NOMO-1 treated with DMSO at 0.1 percent for 48 hours (cell line): ENCODE measurements around the gene VIPR1.

ENCODE experiments used
- DNase-seq: peaks from one replicate; lab custom pipeline; 2025; ENCODE audit not compliant: unreplicated experiment; lab: John Stamatoyannopoulos, UW

The VIPR1 gene

GRCh38 chr3:42493126-42493797 is 9.2 kb upstream of the VIPR1 start:
- no peak for DNase-seq

GRCh38 chr3:42493798-42494151 is 8.7 kb upstream of the VIPR1 start:
- DNase-seq, result no peak

GRCh38 chr3:42495393-42495792 is 7.0 kb upstream of the VIPR1 start:
- no peak for DNase-seq

- DNase-seq, result no peak
These were observed 5.3 kb upstream of the VIPR1 start for GRCh38 chr3:42497009-42497731.

- DNase-seq, result no peak
These were observed 4.4 kb upstream of the VIPR1 start for GRCh38 chr3:42498034-42498433.

GRCh38 chr3:42498791-42499477 is 3.5 kb upstream of the VIPR1 start:
- DNase-seq, result no peak

GRCh38 chr3:42499478-42499871 is 3.0 kb upstream of the VIPR1 start:
- DNase-seq, result no peak

GRCh38 chr3:42500091-42500490 is 2.4 kb upstream of the VIPR1 start:
- no peak for DNase-seq

GRCh38 chr3:42500909-42501308 is 1.5 kb upstream of the VIPR1 start:
- DNase-seq, result no peak

- no peak for DNase-seq
These were observed 1.1 kb upstream of the VIPR1 start for GRCh38 chr3:42501321-42501680.

- DNase-seq, result peak; percentile 55
These were observed 588 bp upstream of the VIPR1 start for GRCh38 chr3:42501681-42502428.

- DNase-seq, result peak; percentile 2
These were observed 945 bp downstream of the VIPR1 start for GRCh38 chr3:42503251-42503924.

- no peak for DNase-seq
These were observed 1.5 kb downstream of the VIPR1 start for GRCh38 chr3:42503957-42504333.

GRCh38 chr3:42504334-42505127 is 2.1 kb downstream of the VIPR1 start:
- no peak for DNase-seq

- no peak for DNase-seq
These were observed 2.8 kb downstream of the VIPR1 start for GRCh38 chr3:42505128-42505848.

GRCh38 chr3:42505849-42506410 is 3.5 kb downstream of the VIPR1 start:
- DNase-seq, result no peak

- DNase-seq, result no peak
These were observed 4.8 kb downstream of the VIPR1 start for GRCh38 chr3:42507252-42507651.

- DNase-seq, result peak; percentile 28
These were observed 5.4 kb downstream of the VIPR1 start for GRCh38 chr3:42507761-42508335.

- no peak for DNase-seq
These were observed 6.1 kb downstream of the VIPR1 start for GRCh38 chr3:42508562-42508961.
